Measurements from ENCODE around the gene ZMYM3. TPM values are rescaled to one million over a fixed set of nuclear protein-coding genes. Genes with fewer than 3 reads are reported as not detected.
A peak's percentile ranks its signal among the peaks of the same experiment; 100 is the strongest.

ZMYM3 gene
- total RNA-seq, 2 experiments from 2014 or later: 23.8 to 40.3 TPM

DNA sequence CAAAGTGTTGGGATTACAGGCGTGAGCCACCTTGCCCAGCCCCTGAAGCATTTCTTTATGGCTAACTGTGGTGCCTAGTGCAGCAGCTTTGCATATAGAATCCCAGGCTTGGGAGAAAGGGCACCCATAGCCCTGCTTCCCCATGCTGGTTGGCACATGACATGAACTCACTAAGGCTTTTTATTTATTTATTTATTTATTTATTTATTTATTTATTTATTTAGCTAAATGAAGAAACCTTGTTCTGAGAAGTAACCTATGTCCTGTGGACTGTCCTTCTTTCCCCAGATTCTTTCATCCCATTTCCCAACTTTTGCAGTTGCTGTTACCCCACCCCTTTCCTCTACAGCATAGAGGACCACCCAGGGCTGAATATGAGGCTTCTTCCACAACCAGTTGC lies 32.8 kb downstream of the ZMYM3 start:
- Histone ChIP-seq H3K27ac (ENCODE audit: low read depth, low read length, poor library complexity, severe bottlenecking) (no peak overlapping the region), H3K9me2 (ENCODE audit: insufficient read depth, low read length) (no peaks in the 10 kb centered on the region), H3K36me3 (ENCODE audit: insufficient read depth, low read length) (no peaks in the 10 kb centered on the region), H3K79me2 (ENCODE audit: insufficient read depth, low read depth, low read length) (no peaks in the 10 kb centered on the region), H4K20me1 (ENCODE audit: insufficient read depth, low read length) (no peaks in the 10 kb centered on the region), H2AFZ (ENCODE audit: low read length) (no peak overlapping the region), H3K4me1 (ENCODE audit: insufficient read depth, low read length, poor library complexity, severe bottlenecking) (peaks cover 7% of the 10 kb centered on the region), H3K4me2 (ENCODE audit: low read length) (no peak overlapping the region), H3K9me3 (ENCODE audit: low read length) (no peaks in the 10 kb centered on the region), H3K4me3 (ENCODE audit: low read depth, low read length, poor library complexity, severe bottlenecking) (no peak overlapping the region)
- DNase-seq (ENCODE audit: low spot score): no peak
- POLR2A ChIA-PET: no interaction called here
- no TSS peak for BruUV-seq (replicated peaks)
- CTCF ChIA-PET (ENCODE audit: unreplicated experiment): no interaction called here
- TF ChIP-seq, protein P1, sequence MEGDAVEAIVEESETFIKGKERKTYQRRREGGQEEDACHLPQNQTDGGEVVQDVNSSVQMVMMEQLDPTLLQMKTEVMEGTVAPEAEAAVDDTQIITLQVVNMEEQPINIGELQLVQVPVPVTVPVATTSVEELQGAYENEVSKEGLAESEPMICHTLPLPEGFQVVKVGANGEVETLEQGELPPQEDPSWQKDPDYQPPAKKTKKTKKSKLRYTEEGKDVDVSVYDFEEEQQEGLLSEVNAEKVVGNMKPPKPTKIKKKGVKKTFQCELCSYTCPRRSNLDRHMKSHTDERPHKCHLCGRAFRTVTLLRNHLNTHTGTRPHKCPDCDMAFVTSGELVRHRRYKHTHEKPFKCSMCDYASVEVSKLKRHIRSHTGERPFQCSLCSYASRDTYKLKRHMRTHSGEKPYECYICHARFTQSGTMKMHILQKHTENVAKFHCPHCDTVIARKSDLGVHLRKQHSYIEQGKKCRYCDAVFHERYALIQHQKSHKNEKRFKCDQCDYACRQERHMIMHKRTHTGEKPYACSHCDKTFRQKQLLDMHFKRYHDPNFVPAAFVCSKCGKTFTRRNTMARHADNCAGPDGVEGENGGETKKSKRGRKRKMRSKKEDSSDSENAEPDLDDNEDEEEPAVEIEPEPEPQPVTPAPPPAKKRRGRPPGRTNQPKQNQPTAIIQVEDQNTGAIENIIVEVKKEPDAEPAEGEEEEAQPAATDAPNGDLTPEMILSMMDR (conservative IDR thresholded peaks at IDR 0.05; ENCODE audit: low read length): no peak
- TF ChIP-seq EZH2phosphoT487 (IDR thresholded peaks at IDR 0.05; ENCODE audit: borderline replicate concordance, low read depth, low read length): no peak
- intact Hi-C loops (cut with micrococcal nuclease; ENCODE audit: unreplicated experiment): no loop called here

DNA sequence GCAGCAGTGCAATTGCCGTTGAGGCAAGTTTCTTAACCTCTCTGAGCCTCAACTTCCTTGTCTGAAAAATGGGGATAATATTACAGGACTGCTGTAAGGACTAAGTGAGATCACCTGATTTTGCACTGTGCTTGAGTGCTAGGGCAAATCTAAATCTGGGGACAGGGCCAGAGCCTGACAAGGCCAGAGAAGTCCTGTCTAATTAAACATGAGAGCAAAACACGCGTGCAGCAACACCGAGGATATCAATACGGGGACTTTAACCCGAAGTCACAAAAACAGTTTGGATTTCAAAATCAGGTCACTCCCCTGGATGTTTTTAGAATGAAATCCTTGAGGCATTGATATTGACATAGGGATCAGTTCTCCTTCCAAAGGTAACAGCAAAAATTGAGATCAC lies 36.6 kb downstream of the ZMYM3 start:
- POLR2A ChIA-PET: no interaction called here
- BruUV-seq (replicated peaks): no TSS peak
- no peak overlapping the region for H3K4me2 ChIP-seq (ENCODE audit: low read length)

DNA sequence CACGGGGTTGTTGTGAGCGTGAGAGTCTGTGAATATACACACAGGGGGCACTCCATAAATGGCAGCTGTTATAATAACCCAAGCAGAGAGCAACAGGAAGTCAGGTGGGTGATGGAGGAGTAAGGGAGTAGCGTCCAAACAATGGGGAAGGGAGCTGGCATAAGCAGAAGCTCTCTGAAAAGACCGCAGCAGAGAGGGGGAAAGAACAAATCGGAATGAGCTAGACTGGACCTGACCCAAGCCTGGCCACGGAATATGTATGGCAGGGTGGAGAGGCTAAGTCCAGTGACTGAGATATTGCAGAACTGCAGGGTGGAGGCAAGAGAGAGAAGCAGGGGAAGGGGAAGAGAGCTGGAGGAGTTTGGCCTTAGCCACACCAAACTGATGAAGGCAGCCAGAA lies 37.5 kb downstream of the ZMYM3 start:
- BruUV-seq (replicated peaks): no TSS peak
- Histone ChIP-seq H3K9me3 (ENCODE audit: low read length) (no peaks in the 10 kb centered on the region), H3K9me2 (ENCODE audit: insufficient read depth, low read length) (no peaks in the 10 kb centered on the region), H3K4me3 (ENCODE audit: low read depth, low read length, poor library complexity, severe bottlenecking) (no peak overlapping the region), H3K79me2 (ENCODE audit: insufficient read depth, low read depth, low read length) (no peaks in the 10 kb centered on the region), H3K4me1 (ENCODE audit: insufficient read depth, low read length, poor library complexity, severe bottlenecking) (peaks cover 9% of the 10 kb centered on the region), H3K4me2 (ENCODE audit: low read length) (0 out of 2 replicates have a peak overlapping the region, but pooled peaks have one; percentile 0), H3K36me3 (ENCODE audit: insufficient read depth, low read length) (no peaks in the 10 kb centered on the region), H2AFZ (ENCODE audit: low read length) (peak overlapping the region; percentile 37; the same call in 1 of the 2 replicates), H3K27ac (ENCODE audit: low read depth, low read length, poor library complexity, severe bottlenecking) (no peak overlapping the region), H4K20me1 (ENCODE audit: insufficient read depth, low read length) (no peaks in the 10 kb centered on the region)
- CTCF ChIA-PET (ENCODE audit: unreplicated experiment): no interaction called here
- TF ChIP-seq EZH2phosphoT487 (IDR thresholded peaks at IDR 0.05; ENCODE audit: borderline replicate concordance, low read depth, low read length): no peak
- TF ChIP-seq, protein P1 (conservative IDR thresholded peaks at IDR 0.05; ENCODE audit: low read length): no peak
- POLR2A ChIA-PET: no interaction called here
- peak; percentile 20 for DNase-seq (ENCODE audit: low spot score)
- intact Hi-C loops (cut with micrococcal nuclease; ENCODE audit: unreplicated experiment): no loop called here

More for the DNA sequence above, 36.6 kb downstream of the ZMYM3 start:
- Histone ChIP-seq H4K20me1 (ENCODE audit: insufficient read depth, low read length) (no peaks in the 10 kb centered on the region), H3K36me3 (ENCODE audit: insufficient read depth, low read length) (no peaks in the 10 kb centered on the region), H3K79me2 (ENCODE audit: insufficient read depth, low read depth, low read length) (no peaks in the 10 kb centered on the region), H3K27ac (ENCODE audit: low read depth, low read length, poor library complexity, severe bottlenecking) (no peak overlapping the region), H3K9me2 (ENCODE audit: insufficient read depth, low read length) (no peaks in the 10 kb centered on the region), H3K4me3 (ENCODE audit: low read depth, low read length, poor library complexity, severe bottlenecking) (no peak overlapping the region), H2AFZ (ENCODE audit: low read length) (no peak overlapping the region; the same call in 1 of the 2 replicates), H3K4me1 (ENCODE audit: insufficient read depth, low read length, poor library complexity, severe bottlenecking) (peaks cover 9% of the 10 kb centered on the region), H3K9me3 (ENCODE audit: low read length) (no peaks in the 10 kb centered on the region)
- no peak for TF ChIP-seq EZH2phosphoT487 (IDR thresholded peaks at IDR 0.05; ENCODE audit: borderline replicate concordance, low read depth, low read length)
- TF ChIP-seq, protein P1 (conservative IDR thresholded peaks at IDR 0.05; ENCODE audit: low read length): no peak
- CTCF ChIA-PET (ENCODE audit: unreplicated experiment): no interaction called here
- no peak for DNase-seq (ENCODE audit: low spot score)
- intact Hi-C loops (cut with micrococcal nuclease; ENCODE audit: unreplicated experiment): no loop called here
